ENCODE measurements around the gene ZNF3. TPM values are rescaled to one million over a fixed set of nuclear protein-coding genes. Genes with fewer than 3 reads are reported as not detected.

Gene ZNF3
- total RNA-seq, 1 experiment from 2014 or later: 29.1 TPM

Small RNA genes lying within 50 kb of the gene (small RNA-seq; reads per million reads assigned to genes)
- gene MIR106B (9.2 to 100 reads per million in 2 experiments), gene MIR25 (136 to 2,636 reads per million in 2 experiments), gene MIR93 (28.8 to 530 reads per million in 2 experiments)

Other genes starting within 250 kb of the ZNF3 start
- 0.10 TPM in 1 of 2 replicates, not detected in the other for gene OR2AE1, start 204.7 kb downstream of the ZNF3 start, total RNA-seq (2014; rRNA removed; shearing (Covaris generic))
- 31.3 and 39.0 TPM in 2 replicates for gene TRIM4, start 162.2 kb downstream of the ZNF3 start, total RNA-seq (2014; rRNA removed; shearing (Covaris generic))
- gene GJC3, start 152.1 kb downstream of the ZNF3 start, total RNA-seq (2014; rRNA removed; shearing (Covaris generic)): not detected in 2 replicates
- not detected in 2 replicates for gene AZGP1, start 105.7 kb downstream of the ZNF3 start, total RNA-seq (2014; rRNA removed; shearing (Covaris generic))
- gene ZKSCAN1, start 66.1 kb downstream of the ZNF3 start, total RNA-seq (2014; rRNA removed; shearing (Covaris generic)): 16.1 and 19.9 TPM in 2 replicates
- gene ZSCAN21, start 31.9 kb downstream of the ZNF3 start, total RNA-seq (2014; rRNA removed; shearing (Covaris generic)): 12.6 and 13.5 TPM in 2 replicates
- 59.3 and 73.8 TPM in 2 replicates for gene COPS6, start 7.2 kb upstream of the ZNF3 start, total RNA-seq (2014; rRNA removed; shearing (Covaris generic))
- 88.4 and 91.0 TPM in 2 replicates for gene MCM7, start 19.7 kb upstream of the ZNF3 start, total RNA-seq (2014; rRNA removed; shearing (Covaris generic))
- gene AP4M1, start 19.9 kb upstream of the ZNF3 start, total RNA-seq (2014; rRNA removed; shearing (Covaris generic)): 15.8 and 18.1 TPM in 2 replicates
- gene TAF6, start 37.6 kb upstream of the ZNF3 start, total RNA-seq (2014; rRNA removed; shearing (Covaris generic)): 41.0 and 42.7 TPM in 2 replicates
- 4.7 and 6.9 TPM in 2 replicates for gene CNPY4, start 37.9 kb upstream of the ZNF3 start, total RNA-seq (2014; rRNA removed; shearing (Covaris generic))
- gene MBLAC1, start 45.2 kb upstream of the ZNF3 start, total RNA-seq (2014; rRNA removed; shearing (Covaris generic)): 0.69 and 0.89 TPM in 2 replicates
- 81.9 and 83.0 TPM in 2 replicates for gene LAMTOR4, start 67.2 kb upstream of the ZNF3 start, total RNA-seq (2014; rRNA removed; shearing (Covaris generic))
- gene TRAPPC14, start 77.0 kb upstream of the ZNF3 start, total RNA-seq (2014; rRNA removed; shearing (Covaris generic)): 5.7 and 10.2 TPM in 2 replicates
- gene GAL3ST4, start 86.9 kb upstream of the ZNF3 start, total RNA-seq (2014; rRNA removed; shearing (Covaris generic)): 0.12 and 0.55 TPM in 2 replicates
- gene GPC2, start 95.7 kb upstream of the ZNF3 start, total RNA-seq (2014; rRNA removed; shearing (Covaris generic)): 2.9 and 3.7 TPM in 2 replicates
- gene STAG3, start 96.2 kb upstream of the ZNF3 start, total RNA-seq (2014; rRNA removed; shearing (Covaris generic)): 0.05 TPM in 1 of 2 replicates, not detected in the other
- not detected in 2 replicates for gene PVRIG, start 138.2 kb upstream of the ZNF3 start, total RNA-seq (2014; rRNA removed; shearing (Covaris generic))
- not detected in 2 replicates for gene SPDYE3, start 226.0 kb upstream of the ZNF3 start, total RNA-seq (2014; rRNA removed; shearing (Covaris generic))